Neural cell (in vitro differentiated cells): ENCODE data around the gene HLA-A.

Source experiments
- CTCF ChIP-seq: fragments of 450-650 bp; IDR thresholded peaks from 2 replicates; pipeline ENCODE4 v1.5.1; 2014; ENCODE audit warnings: antibody characterized with exemption, mild to moderate bottlenecking, moderate library complexity; ENCODE audit not compliant: poor library complexity, severe bottlenecking
- EZH2 ChIP-seq: fragments of 200-600, 300-800 bp; shearing (Covaris generic), sonication (generic); IDR thresholded peaks from 2 replicates; pipeline ENCODE4 v1.6.1; 2014; ENCODE audit warnings: antibody characterized with exemption, low read length, borderline replicate concordance, mild to moderate bottlenecking; ENCODE audit not compliant: insufficient read depth, poor library complexity, severe bottlenecking
- POLR2AphosphoS5 ChIP-seq: IDR thresholded peaks from 2 replicates; pipeline ENCODE4 v1.6.1; 2012
- RAD21 ChIP-seq: fragments of 450-650 bp; conservative IDR thresholded peaks from 2 replicates; pipeline ENCODE4 v1.6.1; 2014; ENCODE audit warnings: antibody characterized with exemption, mild to moderate bottlenecking, moderate library complexity
- SMC3 ChIP-seq: fragments of 450-650 bp; conservative IDR thresholded peaks from 2 replicates; pipeline ENCODE4 v1.6.1; 2014; ENCODE audit warnings: antibody characterized with exemption, mild to moderate bottlenecking, moderate library complexity; ENCODE audit not compliant: poor library complexity

GRCh38 chr6:29975561-29975907 lies 33.2 kb downstream of the HLA-A start:
- TF ChIP-seq CTCF = no peak
- TF ChIP-seq POLR2AphosphoS5 = no peak
- no peak for TF ChIP-seq EZH2
- no peak for TF ChIP-seq SMC3
- TF ChIP-seq RAD21 = no peak
